ENCODE data around the gene PIK3AP1.

The PIK3AP1 gene

DNA sequence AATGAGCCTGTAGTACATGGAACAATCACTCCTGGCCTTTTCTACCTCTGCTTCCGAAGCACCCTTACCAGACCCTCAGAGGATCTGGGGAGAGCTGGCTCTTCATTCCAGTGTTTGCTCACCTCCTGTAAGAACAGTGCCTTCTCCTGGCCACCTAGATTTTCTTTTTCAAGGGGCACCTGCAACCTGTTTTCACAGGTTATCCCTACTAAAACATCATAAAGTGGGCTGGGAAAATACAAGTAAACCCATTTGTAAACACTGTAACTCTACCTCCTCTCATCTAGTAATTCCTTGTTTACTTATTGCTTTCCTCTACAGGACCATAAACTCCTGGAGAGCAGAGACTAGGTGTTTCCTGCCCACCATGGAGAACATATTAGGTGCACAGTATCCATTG is 1.1 kb downstream of the PIK3AP1 start:
- TF ChIP-seq, protein P1, sequence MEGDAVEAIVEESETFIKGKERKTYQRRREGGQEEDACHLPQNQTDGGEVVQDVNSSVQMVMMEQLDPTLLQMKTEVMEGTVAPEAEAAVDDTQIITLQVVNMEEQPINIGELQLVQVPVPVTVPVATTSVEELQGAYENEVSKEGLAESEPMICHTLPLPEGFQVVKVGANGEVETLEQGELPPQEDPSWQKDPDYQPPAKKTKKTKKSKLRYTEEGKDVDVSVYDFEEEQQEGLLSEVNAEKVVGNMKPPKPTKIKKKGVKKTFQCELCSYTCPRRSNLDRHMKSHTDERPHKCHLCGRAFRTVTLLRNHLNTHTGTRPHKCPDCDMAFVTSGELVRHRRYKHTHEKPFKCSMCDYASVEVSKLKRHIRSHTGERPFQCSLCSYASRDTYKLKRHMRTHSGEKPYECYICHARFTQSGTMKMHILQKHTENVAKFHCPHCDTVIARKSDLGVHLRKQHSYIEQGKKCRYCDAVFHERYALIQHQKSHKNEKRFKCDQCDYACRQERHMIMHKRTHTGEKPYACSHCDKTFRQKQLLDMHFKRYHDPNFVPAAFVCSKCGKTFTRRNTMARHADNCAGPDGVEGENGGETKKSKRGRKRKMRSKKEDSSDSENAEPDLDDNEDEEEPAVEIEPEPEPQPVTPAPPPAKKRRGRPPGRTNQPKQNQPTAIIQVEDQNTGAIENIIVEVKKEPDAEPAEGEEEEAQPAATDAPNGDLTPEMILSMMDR (IDR thresholded peaks at IDR 0.05; ENCODE audit: low read length): no peak
- TF ChIP-seq EZH2phosphoT487 (IDR thresholded peaks at IDR 0.05; ENCODE audit: low read length) (no peak), EZH2 (optimal IDR thresholded peaks at IDR 0.05; ENCODE audit: low read depth, low read length) (no peak)
- no peaks in the 10 kb centered on the region for H3K9me2 ChIP-seq (replicated peaks; ENCODE audit: insufficient read depth, low read length)
- no peak overlapping the region for H3K4me2 ChIP-seq (ENCODE audit: low read depth, low read length)
- peaks cover 8% of the 10 kb centered on the region for H3K4me1 ChIP-seq (ENCODE audit: low read length)
- H3K9ac ChIP-seq (ENCODE audit: low read length): no peak overlapping the region
- no peaks in the 10 kb centered on the region for H3K36me3 ChIP-seq (replicated peaks; ENCODE audit: insufficient read depth, low read length)
- H3K4me3 ChIP-seq (ENCODE audit: low read length): no peak overlapping the region
- H3K9me3 ChIP-seq (replicated peaks; ENCODE audit: insufficient read depth, low read length): no peaks in the 10 kb centered on the region
- H2AFZ ChIP-seq (ENCODE audit: low read length): no peak overlapping the region
- H4K20me1 ChIP-seq (ENCODE audit: insufficient read depth, low read length): no peaks in the 10 kb centered on the region
- no peaks in the 10 kb centered on the region for H3K27me3 ChIP-seq (replicated peaks; ENCODE audit: insufficient read depth, low read length)
- DNase-seq: no peak
- peaks cover 8% of the 10 kb centered on the region; the same call in 1 of the 2 replicates for H3F3A ChIP-seq (ENCODE audit: insufficient read depth, low read length)
- H3K27ac ChIP-seq (ENCODE audit: low read length): no peak overlapping the region
- no peaks in the 10 kb centered on the region for H3K79me2 ChIP-seq (ENCODE audit: low read length)

DNA sequence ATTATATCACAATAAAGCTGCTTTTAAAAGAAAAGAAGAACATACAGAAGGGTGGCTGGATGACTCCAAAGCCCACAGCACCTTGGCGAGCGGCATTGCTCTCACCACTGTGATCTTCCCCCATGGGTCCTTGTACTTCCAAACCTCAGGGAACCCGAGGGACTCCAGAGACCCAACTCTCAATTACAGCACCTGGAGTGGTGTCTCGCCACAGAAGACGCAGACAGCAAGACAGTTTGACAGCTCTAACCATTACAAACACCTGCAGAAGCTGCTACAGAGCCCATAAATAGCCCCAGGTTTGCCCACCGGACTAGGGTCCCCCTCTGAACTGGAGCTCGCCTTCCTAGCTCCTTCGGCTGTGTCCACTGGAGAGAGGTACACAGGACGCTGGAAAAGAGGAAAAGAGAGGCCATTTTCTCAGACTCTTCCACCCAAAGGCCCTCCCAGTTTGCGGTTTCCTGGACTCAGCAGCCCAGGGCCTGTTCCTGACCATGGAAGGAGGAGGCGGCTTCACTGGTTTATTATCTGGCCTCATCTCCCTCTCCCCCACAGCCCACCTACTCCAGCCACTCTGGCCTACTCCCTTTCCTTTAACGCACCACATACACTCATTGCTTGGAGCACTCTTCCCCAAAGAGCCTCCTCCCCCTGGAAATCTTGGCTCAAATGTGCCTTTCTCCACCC is 1.9 kb downstream of the PIK3AP1 start:
- no peak overlapping the region for H3K4me3 ChIP-seq (ENCODE audit: low read length)
- no peak for DNase-seq
- TF ChIP-seq EZH2phosphoT487 (IDR thresholded peaks at IDR 0.05; ENCODE audit: low read length): no peak
- no peak for TF ChIP-seq EZH2 (optimal IDR thresholded peaks at IDR 0.05; ENCODE audit: low read depth, low read length)
- TF ChIP-seq, protein P1 (IDR thresholded peaks at IDR 0.05; ENCODE audit: low read length): no peak
- no peaks in the 10 kb centered on the region for H3K36me3 ChIP-seq (replicated peaks; ENCODE audit: insufficient read depth, low read length)
- H3K27me3 ChIP-seq (replicated peaks; ENCODE audit: insufficient read depth, low read length): no peaks in the 10 kb centered on the region
- H3F3A ChIP-seq (ENCODE audit: insufficient read depth, low read length): peaks cover 8% of the 10 kb centered on the region; the same call in 1 of the 2 replicates
- H2AFZ ChIP-seq (ENCODE audit: low read length): no peak overlapping the region
- H3K27ac ChIP-seq (ENCODE audit: low read length): no peak overlapping the region
- no peak overlapping the region for H3K9ac ChIP-seq (ENCODE audit: low read length)
- H4K20me1 ChIP-seq (ENCODE audit: insufficient read depth, low read length): no peaks in the 10 kb centered on the region
- no peaks in the 10 kb centered on the region for H3K9me2 ChIP-seq (replicated peaks; ENCODE audit: insufficient read depth, low read length)
- no peaks in the 10 kb centered on the region for H3K79me2 ChIP-seq (ENCODE audit: low read length)
- H3K4me2 ChIP-seq (ENCODE audit: low read depth, low read length): no peak overlapping the region
- no peaks in the 10 kb centered on the region for H3K9me3 ChIP-seq (replicated peaks; ENCODE audit: insufficient read depth, low read length)
- H3K4me1 ChIP-seq (ENCODE audit: low read length): peaks cover 8% of the 10 kb centered on the region

DNA sequence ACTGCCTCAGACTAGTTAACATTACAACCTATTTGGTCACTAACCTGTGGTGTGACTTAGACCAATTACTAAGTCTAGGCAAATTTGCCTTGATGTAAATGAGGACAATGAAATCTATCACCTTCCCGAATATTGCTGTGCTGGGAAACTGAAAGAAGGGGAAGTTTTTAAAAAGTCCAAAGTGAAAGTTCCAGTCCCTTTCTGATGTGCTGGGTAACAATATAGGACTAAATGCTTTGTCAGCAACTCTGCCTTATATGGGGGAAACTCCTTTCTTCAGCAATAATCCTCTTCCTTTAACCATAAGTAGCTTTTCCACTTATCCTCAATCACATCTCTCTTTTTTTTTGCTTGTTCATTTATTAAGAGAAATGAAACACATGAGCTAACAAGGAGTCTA is 3.9 kb downstream of the PIK3AP1 start:
- peaks cover 6% of the 10 kb centered on the region; the same call in 1 of the 2 replicates for H3F3A ChIP-seq (ENCODE audit: insufficient read depth, low read length)
- H4K20me1 ChIP-seq (ENCODE audit: insufficient read depth, low read length): no peaks in the 10 kb centered on the region
- H3K27me3 ChIP-seq (replicated peaks; ENCODE audit: insufficient read depth, low read length): no peaks in the 10 kb centered on the region
- DNase-seq: no peak
- peaks cover 5% of the 10 kb centered on the region for H3K4me1 ChIP-seq (ENCODE audit: low read length)
- no peak overlapping the region for H3K27ac ChIP-seq (ENCODE audit: low read length)
- TF ChIP-seq EZH2 (optimal IDR thresholded peaks at IDR 0.05; ENCODE audit: low read depth, low read length) (no peak), EZH2phosphoT487 (IDR thresholded peaks at IDR 0.05; ENCODE audit: low read length) (no peak)
- TF ChIP-seq, protein P1 (IDR thresholded peaks at IDR 0.05; ENCODE audit: low read length): no peak
- H3K4me3 ChIP-seq (ENCODE audit: low read length): no peak overlapping the region
- H3K36me3 ChIP-seq (replicated peaks; ENCODE audit: insufficient read depth, low read length): no peaks in the 10 kb centered on the region
- no peak overlapping the region for H3K4me2 ChIP-seq (ENCODE audit: low read depth, low read length)
- H3K79me2 ChIP-seq (ENCODE audit: low read length): no peaks in the 10 kb centered on the region
- no peak overlapping the region for H2AFZ ChIP-seq (ENCODE audit: low read length)
- no peaks in the 10 kb centered on the region for H3K9me3 ChIP-seq (replicated peaks; ENCODE audit: insufficient read depth, low read length)
- H3K9me2 ChIP-seq (replicated peaks; ENCODE audit: insufficient read depth, low read length): no peaks in the 10 kb centered on the region
- no peak overlapping the region for H3K9ac ChIP-seq (ENCODE audit: low read length)
